ENCODE results near the gene ACAN. TPM values are rescaled to one million over a fixed set of nuclear protein-coding genes. Genes with fewer than 3 reads are reported as not detected.

ACAN gene
- total and polyA plus RNA-seq, 10 of the 15 experiments (the other 5 are each of a cell fraction or from before 2014, with no cell fraction given): not detected

DNA sequence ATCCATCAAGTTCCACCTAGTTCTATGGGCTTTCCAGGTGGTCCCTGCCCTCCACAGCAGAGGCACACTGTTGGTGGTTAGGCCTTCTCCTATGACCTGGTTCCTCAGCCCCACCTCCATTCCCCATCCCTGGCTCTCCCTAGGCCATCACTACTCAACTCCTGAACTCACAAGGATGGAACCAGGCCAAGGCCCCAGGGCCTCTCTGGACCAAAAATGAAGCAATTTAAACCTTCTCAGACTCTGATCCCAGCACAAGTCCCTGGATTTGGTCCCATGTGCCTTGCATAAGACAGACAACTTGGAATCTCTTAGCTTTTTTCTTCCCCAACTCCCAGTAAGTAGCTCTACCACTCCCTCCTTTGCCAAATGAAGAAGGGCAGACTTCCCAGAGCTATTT is 14.4 kb upstream of the ACAN start:
- intact Hi-C loops (cut with micrococcal nuclease; ENCODE audit: unreplicated experiment): no loop called here
- Histone ChIP-seq H3K9ac (ENCODE audit: control insufficient read depth, insufficient read depth, low read length) (no peak overlapping the region), H3K36me3 (ENCODE audit: control insufficient read depth in 2 of 2, insufficient read depth in 2 of 2, low read length in 1 of 2) (no peaks in the 10 kb centered on the region), H3K27ac (ENCODE audit: control insufficient read depth, insufficient read depth) (no peak overlapping the region), H4K20me1 (ENCODE audit: control insufficient read depth, insufficient read depth) (no peaks in the 10 kb centered on the region), H3K79me2 (ENCODE audit: control insufficient read depth, insufficient read depth, low read length) (no peaks in the 10 kb centered on the region), H3K4me2 (ENCODE audit: control insufficient read depth, insufficient read depth) (no peak overlapping the region), H3K27me3 (replicated peaks in 1 of 2; ENCODE audit: control insufficient read depth in 2 of 2, insufficient read depth in 2 of 2, low read length in 1 of 2) (peaks cover 3 to 4% of the 10 kb centered on the region in 2 experiments; a peak in 3 of 4 replicates), H3K4me1 (ENCODE audit: control insufficient read depth, insufficient read depth, low read length) (no peaks in the 10 kb centered on the region), H3K9me3 (replicated peaks; ENCODE audit: control insufficient read depth, insufficient read depth, low read length) (no peaks in the 10 kb centered on the region), H2AFZ (ENCODE audit: control insufficient read depth, low read depth, low read length) (no peak overlapping the region), H3K4me3 (no peak overlapping the region)
- no TSS peak for BruUV-seq (replicated peaks)
- TF ChIP-seq MEF2A (IDR thresholded peaks at IDR 0.05; ENCODE audit: insufficient read depth, low read depth, low read length): no peak
- no peak for TF ChIP-seq FOXM1 (IDR thresholded peaks at IDR 0.05; ENCODE audit: low read depth, low read length)
- TF ChIP-seq NFIC (IDR thresholded peaks at IDR 0.05; ENCODE audit: low read depth, low read length): no peak
- TF ChIP-seq RELA (IDR thresholded peaks at IDR 0.05; ENCODE audit: borderline replicate concordance, partially characterized antibody): no peak
- TF ChIP-seq RAD21 (IDR thresholded peaks at IDR 0.05; ENCODE audit: insufficient read depth, low read depth, low read length): no peak
- TF ChIP-seq ATF7 (IDR thresholded peaks at IDR 0.05; ENCODE audit: low read depth): no peak
- TF ChIP-seq HCFC1 (IDR thresholded peaks at IDR 0.05; ENCODE audit: low read length): no peak
- TF ChIP-seq, protein P1, sequence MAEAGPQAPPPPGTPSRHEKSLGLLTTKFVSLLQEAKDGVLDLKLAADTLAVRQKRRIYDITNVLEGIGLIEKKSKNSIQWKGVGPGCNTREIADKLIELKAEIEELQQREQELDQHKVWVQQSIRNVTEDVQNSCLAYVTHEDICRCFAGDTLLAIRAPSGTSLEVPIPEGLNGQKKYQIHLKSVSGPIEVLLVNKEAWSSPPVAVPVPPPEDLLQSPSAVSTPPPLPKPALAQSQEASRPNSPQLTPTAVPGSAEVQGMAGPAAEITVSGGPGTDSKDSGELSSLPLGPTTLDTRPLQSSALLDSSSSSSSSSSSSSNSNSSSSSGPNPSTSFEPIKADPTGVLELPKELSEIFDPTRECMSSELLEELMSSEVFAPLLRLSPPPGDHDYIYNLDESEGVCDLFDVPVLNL (IDR thresholded peaks at IDR 0.05; ENCODE audit: low read depth, low read length): no peak
- RAD21 ChIA-PET (ENCODE audit: unreplicated experiment): no interaction called here
- CTCF ChIA-PET: no interaction called here
- no peak for ATAC-seq
- no peak for FAIRE-seq
- DNase-seq (ENCODE audit: low read depth, low spot score): no peak
- SMC1A ChIA-PET (ENCODE audit: uncharacterized antibody, unreplicated experiment): no interaction called here
- in situ Hi-C loops (cut with MboI): no loop called here
- POLR2A ChIA-PET: no interaction called here

DNA sequence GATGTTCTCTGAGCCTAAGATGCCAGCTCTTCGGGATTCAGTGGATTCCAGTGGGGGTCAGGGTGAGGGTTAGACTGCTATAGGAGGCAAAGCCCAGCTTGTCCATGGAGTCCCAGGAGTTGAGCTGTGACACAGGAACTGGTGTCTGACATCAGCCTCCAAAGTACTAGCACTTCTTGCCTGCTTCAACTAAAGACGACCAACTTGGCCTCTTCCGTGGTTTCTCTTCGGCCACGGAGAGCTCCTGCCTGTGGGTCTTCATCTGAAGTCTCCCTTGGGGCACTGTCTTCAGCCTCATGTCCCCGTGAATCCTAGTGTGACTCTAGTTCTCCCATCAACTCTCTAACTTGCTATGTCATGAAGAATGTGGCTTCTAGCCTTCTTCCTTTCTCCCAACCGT is 12.8 kb upstream of the ACAN start:
- DNase-seq (ENCODE audit: low read depth, low spot score): no peak
- no peaks in the 10 kb centered on the region for H3K9me3 ChIP-seq (replicated peaks; ENCODE audit: control insufficient read depth, insufficient read depth, low read length)
- H3K79me2 ChIP-seq (ENCODE audit: control insufficient read depth, insufficient read depth, low read length): no peaks in the 10 kb centered on the region
- TF ChIP-seq ZNF24 (IDR thresholded peaks at IDR 0.05) (no peak), SPI1 (IDR thresholded peaks at IDR 0.05; ENCODE audit: borderline replicate concordance, insufficient read depth, low read depth, low read length) (no peak), TAF1 (IDR thresholded peaks at IDR 0.05; ENCODE audit: borderline replicate concordance, low read depth, low read length) (no peak), ZBED1 (IDR thresholded peaks at IDR 0.05; ENCODE audit: borderline replicate concordance) (no peak), SMARCA5 (IDR thresholded peaks at IDR 0.05) (no peak), SMC3 (IDR thresholded peaks at IDR 0.05; ENCODE audit: borderline replicate concordance, low read length) (no peak), TARDBP (IDR thresholded peaks at IDR 0.05; ENCODE audit: borderline replicate concordance) (no peak), HDAC2 (IDR thresholded peaks at IDR 0.05) (no peak)
- RAD21 ChIA-PET (ENCODE audit: unreplicated experiment): no interaction called here
- H3K27me3 ChIP-seq (replicated peaks in 1 of 2; ENCODE audit: control insufficient read depth in 2 of 2, insufficient read depth in 2 of 2, low read length in 1 of 2): peaks cover 3 to 4% of the 10 kb centered on the region in 2 experiments; a peak in 3 of 4 replicates
- ATAC-seq: no peak
- CTCF ChIA-PET: interaction anchor here (0.5 kb wide), 1 partner anchor 225 kb away, joined by 3 read pairs; no protein-coding TSS in a partner anchor
- 20% methylated on average over 6 of the region's 7 CpGs for WGBS (ENCODE audit: insufficient coverage, insufficient replicate concordance, low lambda C conversion rate, missing lambda C conversion rate)
- no peaks in the 10 kb centered on the region for H3K36me3 ChIP-seq (ENCODE audit: control insufficient read depth in 2 of 2, insufficient read depth in 2 of 2, low read length in 1 of 2)
- H3K4me1 ChIP-seq (ENCODE audit: control insufficient read depth, insufficient read depth, low read length): no peaks in the 10 kb centered on the region
- H3K4me3 ChIP-seq: no peak overlapping the region
- FAIRE-seq: no peak
- intact Hi-C loops (cut with micrococcal nuclease; ENCODE audit: unreplicated experiment): no loop called here
- H2AFZ ChIP-seq (ENCODE audit: control insufficient read depth, low read depth, low read length): no peak overlapping the region
- SMC1A ChIA-PET (ENCODE audit: uncharacterized antibody, unreplicated experiment): no interaction called here
- no peak overlapping the region for H3K9ac ChIP-seq (ENCODE audit: control insufficient read depth, insufficient read depth, low read length)
- no peak overlapping the region for H3K27ac ChIP-seq (ENCODE audit: control insufficient read depth, insufficient read depth)
- no peak overlapping the region for H3K4me2 ChIP-seq (ENCODE audit: control insufficient read depth, insufficient read depth)
- no peaks in the 10 kb centered on the region for H4K20me1 ChIP-seq (ENCODE audit: control insufficient read depth, insufficient read depth)
- POLR2A ChIA-PET: no interaction called here
- no TSS peak for BruUV-seq (replicated peaks)
- in situ Hi-C loops (cut with MboI): no loop called here

Measured in GM12878 (cell line).